ENCODE results near the gene LRP5.

The LRP5 gene

DNA sequence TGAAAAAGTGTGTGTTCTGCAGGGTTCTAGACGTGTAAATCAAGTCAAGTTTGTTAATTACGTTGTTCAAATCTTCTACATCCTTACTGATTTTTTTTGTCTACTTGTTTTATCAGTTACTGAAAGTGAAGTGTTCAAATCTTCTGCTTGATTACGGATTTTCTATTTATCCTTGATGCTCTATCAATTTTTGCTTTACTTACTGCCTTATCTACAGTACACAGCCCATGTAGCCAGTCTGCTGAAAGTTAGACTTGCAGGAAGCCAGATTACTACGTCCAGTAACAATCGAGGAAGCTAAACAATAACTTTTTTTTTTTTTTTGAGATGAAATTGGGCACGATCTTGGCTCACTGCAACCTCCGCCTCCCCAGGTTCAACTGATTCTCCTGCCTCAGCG lies 25.0 kb upstream of the LRP5 start:
- Histone ChIP-seq H3K9me3 (ENCODE audit: control insufficient read depth, insufficient read depth, low read length) (peaks cover 15% of the 10 kb centered on the region; the same call in 1 of the 2 replicates), H3K4me2 (ENCODE audit: low read length) (no peak overlapping the region), H3F3A (ENCODE audit: control insufficient read depth, insufficient read depth) (no peaks in the 10 kb centered on the region), H3K4me1 (ENCODE audit: control insufficient read depth, low read length) (peaks cover 26% of the 10 kb centered on the region), H3K36me3 (ENCODE audit: control insufficient read depth, low read length) (no peaks in the 10 kb centered on the region), H3K9me2 (replicated peaks; ENCODE audit: control insufficient read depth, low read length) (no peaks in the 10 kb centered on the region), H3K27me3 (ENCODE audit: control insufficient read depth, low read length) (no peaks in the 10 kb centered on the region), H4K20me1 (ENCODE audit: control insufficient read depth, insufficient read depth, low read depth, low read length) (no peaks in the 10 kb centered on the region), H3K27ac (ENCODE audit: low read depth, low read length) (no peak overlapping the region), H3K4me3 (ENCODE audit: low read length) (no peak overlapping the region), H3K79me2 (ENCODE audit: control insufficient read depth, low read length) (no peaks in the 10 kb centered on the region)
- TF ChIP-seq, protein P1, sequence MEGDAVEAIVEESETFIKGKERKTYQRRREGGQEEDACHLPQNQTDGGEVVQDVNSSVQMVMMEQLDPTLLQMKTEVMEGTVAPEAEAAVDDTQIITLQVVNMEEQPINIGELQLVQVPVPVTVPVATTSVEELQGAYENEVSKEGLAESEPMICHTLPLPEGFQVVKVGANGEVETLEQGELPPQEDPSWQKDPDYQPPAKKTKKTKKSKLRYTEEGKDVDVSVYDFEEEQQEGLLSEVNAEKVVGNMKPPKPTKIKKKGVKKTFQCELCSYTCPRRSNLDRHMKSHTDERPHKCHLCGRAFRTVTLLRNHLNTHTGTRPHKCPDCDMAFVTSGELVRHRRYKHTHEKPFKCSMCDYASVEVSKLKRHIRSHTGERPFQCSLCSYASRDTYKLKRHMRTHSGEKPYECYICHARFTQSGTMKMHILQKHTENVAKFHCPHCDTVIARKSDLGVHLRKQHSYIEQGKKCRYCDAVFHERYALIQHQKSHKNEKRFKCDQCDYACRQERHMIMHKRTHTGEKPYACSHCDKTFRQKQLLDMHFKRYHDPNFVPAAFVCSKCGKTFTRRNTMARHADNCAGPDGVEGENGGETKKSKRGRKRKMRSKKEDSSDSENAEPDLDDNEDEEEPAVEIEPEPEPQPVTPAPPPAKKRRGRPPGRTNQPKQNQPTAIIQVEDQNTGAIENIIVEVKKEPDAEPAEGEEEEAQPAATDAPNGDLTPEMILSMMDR (IDR thresholded peaks at IDR 0.05; ENCODE audit: low read depth, low read length, poor library complexity, severe bottlenecking) = no peak
- TF ChIP-seq EZH2phosphoT487 (IDR thresholded peaks at IDR 0.05; ENCODE audit: borderline replicate concordance, low read length) = no peak

DNA sequence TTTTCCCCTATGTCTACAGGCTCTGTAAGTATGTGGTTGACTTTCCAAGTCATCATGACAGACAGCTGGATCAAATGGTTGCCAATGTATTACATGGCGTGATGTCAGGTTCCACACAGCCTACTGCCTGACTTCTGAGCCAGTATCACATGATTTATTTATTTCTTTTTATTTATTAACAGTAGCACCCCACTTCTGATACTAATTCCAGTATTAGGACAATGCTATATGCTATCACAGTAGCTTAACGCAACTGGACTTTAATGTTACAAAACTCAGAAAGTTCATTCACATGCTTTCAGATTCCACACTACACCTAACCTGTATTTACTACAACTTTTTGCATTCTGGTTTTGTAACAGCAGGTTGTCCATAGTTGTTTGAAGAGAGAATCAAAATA lies 22.9 kb upstream of the LRP5 start:
- TF ChIP-seq EZH2phosphoT487 (IDR thresholded peaks at IDR 0.05; ENCODE audit: borderline replicate concordance, low read length) = no peak
- TF ChIP-seq, protein P1 (IDR thresholded peaks at IDR 0.05; ENCODE audit: low read depth, low read length, poor library complexity, severe bottlenecking) = no peak

GRCh38 chr11:68293708-68294107 lies 18.7 kb upstream of the LRP5 start:
- Histone ChIP-seq H3K4me2 (ENCODE audit: low read length) (peak overlapping the region; percentile 71), H3K4me1 (ENCODE audit: control insufficient read depth, low read length) (peaks cover 72% of the 10 kb centered on the region)

More for the DNA sequence above, 22.9 kb upstream of the LRP5 start:
- no peaks in the 10 kb centered on the region for H3K27me3 ChIP-seq (ENCODE audit: control insufficient read depth, low read length)
- H3K9me3 ChIP-seq (ENCODE audit: control insufficient read depth, insufficient read depth, low read length) = peaks cover 15% of the 10 kb centered on the region; the same call in 1 of the 2 replicates
- H3K9me2 ChIP-seq (replicated peaks; ENCODE audit: control insufficient read depth, low read length) = no peaks in the 10 kb centered on the region
- no peaks in the 10 kb centered on the region for H4K20me1 ChIP-seq (ENCODE audit: control insufficient read depth, insufficient read depth, low read depth, low read length)
- H3K4me1 ChIP-seq (ENCODE audit: control insufficient read depth, low read length) = peaks cover 41% of the 10 kb centered on the region
- H3K4me3 ChIP-seq (ENCODE audit: low read length) = no peak overlapping the region
- no peak overlapping the region for H3K4me2 ChIP-seq (ENCODE audit: low read length)
- no peak overlapping the region for H3K27ac ChIP-seq (ENCODE audit: low read depth, low read length)
- H3K36me3 ChIP-seq (ENCODE audit: control insufficient read depth, low read length) = no peaks in the 10 kb centered on the region
- peaks cover 14% of the 10 kb centered on the region for H3F3A ChIP-seq (ENCODE audit: control insufficient read depth, insufficient read depth)
- H3K79me2 ChIP-seq (ENCODE audit: control insufficient read depth, low read length) = no peaks in the 10 kb centered on the region

More at GRCh38 chr11:68293708-68294107, 18.7 kb upstream of the LRP5 start:
- peaks cover 14% of the 10 kb centered on the region for H3F3A ChIP-seq (ENCODE audit: control insufficient read depth, insufficient read depth)
- peaks cover 11% of the 10 kb centered on the region; the same call in 1 of the 2 replicates for H3K9me3 ChIP-seq (ENCODE audit: control insufficient read depth, insufficient read depth, low read length)
- H3K27me3 ChIP-seq (ENCODE audit: control insufficient read depth, low read length) = peaks cover 2% of the 10 kb centered on the region; the same call in 1 of the 2 replicates
- H3K4me3 ChIP-seq (ENCODE audit: low read length) = peak overlapping the region; percentile 72
- no peaks in the 10 kb centered on the region for H3K36me3 ChIP-seq (ENCODE audit: control insufficient read depth, low read length)
- H4K20me1 ChIP-seq (ENCODE audit: control insufficient read depth, insufficient read depth, low read depth, low read length) = no peaks in the 10 kb centered on the region
- no peaks in the 10 kb centered on the region for H3K79me2 ChIP-seq (ENCODE audit: control insufficient read depth, low read length)
- TF ChIP-seq, protein P1 (IDR thresholded peaks at IDR 0.05; ENCODE audit: low read depth, low read length, poor library complexity, severe bottlenecking) = no peak
- TF ChIP-seq EZH2phosphoT487 (IDR thresholded peaks at IDR 0.05; ENCODE audit: borderline replicate concordance, low read length) = no peak
- no peaks in the 10 kb centered on the region for H3K9me2 ChIP-seq (replicated peaks; ENCODE audit: control insufficient read depth, low read length)
- H3K27ac ChIP-seq (ENCODE audit: low read depth, low read length) = peak overlapping the region; percentile 86
